Fibroblast of skin of left biceps (primary cell): ENCODE results near the gene SAA2.
"Not testable (repeated sequence)": the region's sequence is repeated elsewhere in the genome, so short reads cannot be mapped to it uniquely, and the experiment has no call there.

Experiments used
- DNase-seq, 2 experiments: peaks; one replicate each; pipeline ENCODE4 v3.0.0-alpha.2; 2013; ENCODE audit warnings: low read depth in 2 of 2

The SAA2 gene

GRCh38 chr11:18253233-18253632 is 4.8 kb upstream of the SAA2 start:
- DNase-seq: no peak

GRCh38 chr11:18247191-18247581 is 1.3 kb downstream of the SAA2 start:
- DNase-seq: not testable (repeated sequence)

GRCh38 chr11:18246379-18247190 is 1.9 kb downstream of the SAA2 start:
- DNase-seq: not testable (repeated sequence)

GRCh38 chr11:18245396-18245795 is 3.1 kb downstream of the SAA2 start:
- no peak for DNase-seq

GRCh38 chr11:18243783-18244362 is 4.6 kb downstream of the SAA2 start:
- DNase-seq: peak; percentile 23 to 25

- DNase-seq: no peak
Measured at GRCh38 chr11:18239655-18240054, 8.8 kb downstream of the SAA2 start.

GRCh38 chr11:18236664-18237356 is 11.7 kb downstream of the SAA2 start, which contains the start of gene SAA4:
Gene SAA4, minus strand, starts transcription at chr11:18236802. Its CDS starts 876 bp downstream, at chr11:18235926.
- no peak for DNase-seq

GRCh38 chr11:18235394-18236334 is 12.8 kb downstream of the SAA2 start:
- no peak for DNase-seq

GRCh38 chr11:18233912-18234311 is 14.6 kb downstream of the SAA2 start:
- no peak for DNase-seq

- no peak for DNase-seq
Measured at GRCh38 chr11:18230859-18231258, 17.6 kb downstream of the SAA2 start.

GRCh38 chr11:18229501-18229900 is 19.0 kb downstream of the SAA2 start:
- no peak for DNase-seq

GRCh38 chr11:18225913-18226312 is 22.6 kb downstream of the SAA2 start:
- DNase-seq: no peak

- no peak for DNase-seq
Measured at GRCh38 chr11:18223591-18224387, 24.7 kb downstream of the SAA2 start.

GRCh38 chr11:18222814-18223421 is 25.6 kb downstream of the SAA2 start:
- no peak for DNase-seq

- no peak for DNase-seq
Measured at GRCh38 chr11:18221274-18221876, 27.1 kb downstream of the SAA2 start.

- DNase-seq: no peak
Measured at GRCh38 chr11:18209058-18209457, 39.4 kb downstream of the SAA2 start.

GRCh38 chr11:18204771-18205170 is 43.7 kb downstream of the SAA2 start:
- no peak for DNase-seq

- DNase-seq: no peak
Measured at GRCh38 chr11:18204220-18204619, 44.2 kb downstream of the SAA2 start.

- DNase-seq: no peak
Measured at GRCh38 chr11:18203723-18204122, 44.7 kb downstream of the SAA2 start.

- not testable (repeated sequence) for DNase-seq
Measured at GRCh38 chr11:18197738-18198137, 50.7 kb downstream of the SAA2 start.
